K562 (cell line): ENCODE results near the gene OR10S1.

Experiments used
- ATF7 ChIP-seq: fragments of 450-650 bp; IDR thresholded peaks from 2 replicates; pipeline ENCODE4 v1.7.1; 2014; ENCODE audit warnings: mild to moderate bottlenecking, moderate library complexity
- CREBBP ChIP-seq: IDR thresholded peaks from one replicate; pipeline ENCODE4 v1.6.1; 2012; ENCODE audit warnings: low read depth, mild to moderate bottlenecking, control low read depth, inconsistent platforms, low read length
- ELF4 ChIP-seq: fragments of 450-650 bp; formaldehyde crosslinking; IDR thresholded peaks from 2 replicates; pipeline ENCODE4 v1.4.0; 2022; ENCODE audit warnings: missing genetic modification characterization
- HDGF ChIP-seq: fragments of 450-650 bp; IDR thresholded peaks from 2 replicates; pipeline ENCODE4 v1.6.1; 2016
- POLR2AphosphoS5 ChIP-seq: IDR thresholded peaks from 2 replicates; pipeline ENCODE4 v1.6.1; 2011; ENCODE audit warnings: mild to moderate bottlenecking, low read depth, low read length, moderate library complexity; ENCODE audit not compliant: control insufficient read depth, insufficient read depth
- RAD21 ChIP-seq, 2 experiments: fragments of 250-450 bp in 1 of 2; fragments of 450-650 bp in 1 of 2; sonication (Bioruptor Pico) in 1 of 2; formaldehyde crosslinking in 1 of 2; IDR thresholded peaks in 1 of 2; conservative IDR thresholded peaks in 1 of 2; 2 replicates each; pipeline versions ENCODE4 v1.4.0 to v1.8.0; 2020 to 2022; ENCODE audit warnings: mild to moderate bottlenecking in 2 of 2, moderate library complexity in 1 of 2
- SIN3B ChIP-seq: fragments of 450-650 bp; IDR thresholded peaks from 2 replicates; pipeline ENCODE4 v1.6.1; 2017; ENCODE audit warnings: low read depth, mild to moderate bottlenecking, moderate library complexity
- SRF ChIP-seq, 2 experiments: fragments of 250-450, 450-650 bp in 1 of 2; sonication (Bioruptor Pico) in 1 of 2; sonication (generic) in 1 of 2; formaldehyde crosslinking; IDR thresholded peaks; 2 replicates each; pipeline versions ENCODE4 v1.5.0 to v1.5.1; 2020 to 2022; ENCODE audit warnings: mild to moderate bottlenecking in 1 of 2, missing genetic modification reagents in 1 of 2
- TF ChIP-seq, protein P1 (sequence below): fragments of 250-450 bp; sonication (Bioruptor Pico); IDR thresholded peaks from 2 replicates; pipeline ENCODE4 v1.8.0; 2022; ENCODE audit warnings: moderate library complexity, mild to moderate bottlenecking, inconsistent platforms

DNA sequence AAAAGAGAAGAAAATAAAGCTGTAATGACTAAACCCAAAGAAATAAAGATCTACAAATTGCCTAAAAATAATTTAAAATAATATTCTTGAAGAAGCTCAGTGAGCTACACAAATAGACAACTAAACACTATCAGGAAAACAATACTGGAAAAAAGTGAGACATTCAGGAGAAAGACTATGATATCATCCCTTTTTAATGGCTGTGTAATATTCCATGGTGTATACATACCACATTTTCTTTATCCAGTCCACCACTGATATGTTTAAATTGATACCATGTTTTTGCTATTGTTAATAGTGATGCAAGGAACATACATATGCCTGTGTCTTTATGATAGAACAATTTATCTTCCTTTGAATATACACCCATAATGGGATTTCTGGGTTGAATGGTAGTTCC lies 20.8 kb downstream of the OR10S1 start:
- TF ChIP-seq SRF (CRISPR knock-in tag; IDR thresholded peaks at IDR 0.05) (no peak), POLR2AphosphoS5 (no peak), ELF4 (CRISPR knock-in tag) (no peak), CREBBP (no peak), ATF7 (no peak), RAD21 (CRISPR knock-in tag; conservative IDR thresholded peaks at IDR 0.05 in 1 of 2, IDR thresholded peaks at IDR 0.05 in 1 of 2) (no peak), SIN3B (no peak), HDGF (no peak)
- TF ChIP-seq, protein P1, sequence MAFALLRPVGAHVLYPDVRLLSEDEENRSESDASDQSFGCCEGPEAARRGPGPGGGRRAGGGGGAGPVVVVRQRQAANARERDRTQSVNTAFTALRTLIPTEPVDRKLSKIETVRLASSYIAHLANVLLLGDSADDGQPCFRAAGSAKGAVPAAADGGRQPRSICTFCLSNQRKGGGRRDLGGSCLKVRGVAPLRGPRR (CRISPR knock-in tag), result no peak
